Glutamatergic neuron (in vitro differentiated cells): ENCODE results near the gene SIMC1. TPM values are rescaled to one million over a fixed set of nuclear protein-coding genes. Genes with fewer than 3 reads are reported as not detected.
"Not testable (repeated sequence)": the region's sequence is repeated elsewhere in the genome, so short reads cannot be mapped to it uniquely, and the experiment has no call there.

Experiments used
- DNase-seq: peaks from one replicate; pipeline ENCODE4 v3.0.0; 2022
- H3K27ac Mint-ChIP-seq: one replicate; pipeline ENCODE4 v1.8.0; 2020; ENCODE audit warnings: mild to moderate bottlenecking, mixed read lengths, inconsistent platforms; ENCODE audit not compliant: unreplicated experiment
- H3K27me3 Mint-ChIP-seq: one replicate; pipeline ENCODE4 v1.8.0; 2020; ENCODE audit warnings: mild to moderate bottlenecking, moderate library complexity, mixed read lengths, inconsistent platforms; ENCODE audit not compliant: unreplicated experiment
- H3K36me3 Mint-ChIP-seq: one replicate; pipeline ENCODE4 v1.8.0; 2020; ENCODE audit warnings: mild to moderate bottlenecking, mixed read lengths, inconsistent platforms; ENCODE audit not compliant: unreplicated experiment
- H3K4me1 Mint-ChIP-seq: one replicate; pipeline ENCODE4 v1.8.0; 2020; ENCODE audit warnings: mild to moderate bottlenecking, low read depth, mixed read lengths, inconsistent platforms; ENCODE audit not compliant: unreplicated experiment
- H3K4me3 Mint-ChIP-seq: one replicate; pipeline ENCODE4 v1.8.0; 2020; ENCODE audit warnings: mild to moderate bottlenecking, mixed read lengths, inconsistent platforms; ENCODE audit not compliant: unreplicated experiment
- H3K9me3 Mint-ChIP-seq: one replicate; pipeline ENCODE4 v1.8.0; 2020; ENCODE audit warnings: mild to moderate bottlenecking, moderate library complexity, mixed read lengths, inconsistent platforms; ENCODE audit not compliant: unreplicated experiment
- CTCF ChIP-seq: fragments of 200-600 bp; sonication (generic); IDR thresholded peaks from one replicate; pipeline ENCODE4 v1.5.0; 2021; ENCODE audit not compliant: partially characterized antibody, unreplicated experiment
- total RNA-seq: library from RNA; stranded (reverse); fragmentation: NEBNext Ultra II Directional; extraction: Animal tissue kit (Norgen Biotek cat#: 25700); gene quantifications from one replicate; pipeline ENCODE4 v1.2.1, GENCODE V29; 2021; ENCODE audit not compliant: unreplicated experiment

SIMC1 gene
- total RNA-seq, 1 donor from 2014 or later, result 35.2 TPM

- H3K4me1 Mint-ChIP-seq, H3K27me3 Mint-ChIP-seq, DNase-seq, H3K36me3 Mint-ChIP-seq, H3K27ac Mint-ChIP-seq, H3K4me3 Mint-ChIP-seq, H3K9me3 Mint-ChIP-seq: not testable (repeated sequence)
These were observed 19.8 kb downstream of the SIMC1 start for GRCh38 chr5:176257871-176258505.

- not testable (repeated sequence) for H3K27me3 Mint-ChIP-seq, H3K9me3 Mint-ChIP-seq, H3K4me3 Mint-ChIP-seq, H3K4me1 Mint-ChIP-seq, DNase-seq, H3K36me3 Mint-ChIP-seq, H3K27ac Mint-ChIP-seq
These were observed 22.5 kb downstream of the SIMC1 start for GRCh38 chr5:176260682-176261081.

- not testable (repeated sequence) for H3K27ac Mint-ChIP-seq, H3K4me3 Mint-ChIP-seq, H3K36me3 Mint-ChIP-seq, DNase-seq, H3K4me1 Mint-ChIP-seq, H3K9me3 Mint-ChIP-seq, H3K27me3 Mint-ChIP-seq
These were observed 28.2 kb downstream of the SIMC1 start for GRCh38 chr5:176266448-176266847.

GRCh38 chr5:176289018-176289417 is 50.8 kb downstream of the SIMC1 start:
- not testable (repeated sequence) for H3K27ac Mint-ChIP-seq, DNase-seq, H3K27me3 Mint-ChIP-seq

GRCh38 chr5:176290057-176290840 is 52.0 kb downstream of the SIMC1 start:
- H3K4me1 Mint-ChIP-seq, H3K27ac Mint-ChIP-seq, H3K4me3 Mint-ChIP-seq, H3K27me3 Mint-ChIP-seq, DNase-seq, H3K9me3 Mint-ChIP-seq, H3K36me3 Mint-ChIP-seq: not testable (repeated sequence)

More at GRCh38 chr5:176289018-176289417, 50.8 kb downstream of the SIMC1 start:
- H3K36me3 Mint-ChIP-seq, H3K4me1 Mint-ChIP-seq, H3K9me3 Mint-ChIP-seq, H3K4me3 Mint-ChIP-seq: not testable (repeated sequence)

- not testable (repeated sequence) for DNase-seq, H3K27me3 Mint-ChIP-seq, H3K4me3 Mint-ChIP-seq, H3K4me1 Mint-ChIP-seq, H3K27ac Mint-ChIP-seq, H3K9me3 Mint-ChIP-seq
- H3K36me3 Mint-ChIP-seq, result peaks cover 20% of the 10 kb centered on the region
These were observed 67.1 kb downstream of the SIMC1 start for GRCh38 chr5:176305356-176305755.

- no peaks in the 10 kb centered on the region for H3K27me3 Mint-ChIP-seq
- no peaks in the 10 kb centered on the region for H3K9me3 Mint-ChIP-seq
- H3K36me3 Mint-ChIP-seq, result peaks cover 4% of the 10 kb centered on the region
- no peaks in the 10 kb centered on the region for H3K4me1 Mint-ChIP-seq
- H3K27ac Mint-ChIP-seq, result no peak overlapping the region
- no peak for TF ChIP-seq CTCF
- H3K4me3 Mint-ChIP-seq, result no peak overlapping the region
- DNase-seq, result no peak
These were observed 79.5 kb downstream of the SIMC1 start for GRCh38 chr5:176317534-176318374.
